Panc1 (cell line): ENCODE measurements around the gene CLMN. TPM values are rescaled to one million over a fixed set of nuclear protein-coding genes. Genes with fewer than 3 reads are reported as not detected.

Source experiments
- ATAC-seq: fragments of 200-7000 bp; cut with Tn5 transposase; 2 replicates; pipeline ENCODE4 v1.9.1; 2020; ENCODE audit warnings: mild to moderate bottlenecking, moderate library complexity
- BruUV-seq: library from RNA; stranded (reverse); fragments of 400-500 nt; replicated peaks from 2 replicates; lab custom pipeline; 2021; lab: Mats Ljungman, UMichigan
- CTCF ChIA-PET: fragments of 300-600 bp; sonication (Branson Sonifier 250); formaldehyde crosslinking; loops from one replicate; lab custom pipeline; 2022; ENCODE audit warnings: antibody characterized with exemption; lab: Charles Lee
- POLR2A ChIA-PET: fragments of 300-600 bp; sonication (Branson Sonifier 250); formaldehyde crosslinking; loops from one replicate; lab custom pipeline; 2022; ENCODE audit warnings: antibody characterized with exemption; lab: Charles Lee
- DNase-seq: peaks from one replicate; pipeline ENCODE4 v3.0.0-alpha.2; 2010; ENCODE audit warnings: low read depth, low spot score
- H3K27ac ChIP-seq: 2 replicates; pipeline ENCODE4 v1.5.1; 2011; ENCODE audit warnings: mild to moderate bottlenecking, low read length, inconsistent platforms
- H3K27me3 ChIP-seq: fragments of 200-500 bp; sonication (Bioruptor generic); 2 replicates; pipeline ENCODE4 v1.6.0; 2014; ENCODE audit warnings: low read length, inconsistent platforms; ENCODE audit not compliant: control insufficient read depth, insufficient read depth
- H3K36me3 ChIP-seq: fragments of 200-500 bp; sonication (Bioruptor generic); 2 replicates; pipeline ENCODE4 v1.5.1; 2014; ENCODE audit warnings: inconsistent platforms, mild to moderate bottlenecking, low read length, moderate library complexity; ENCODE audit not compliant: control insufficient read depth, insufficient read depth
- H3K4me1 ChIP-seq: 2 replicates; pipeline ENCODE4 v1.5.1; 2011; ENCODE audit warnings: inconsistent platforms, mild to moderate bottlenecking, low read length, moderate library complexity; ENCODE audit not compliant: control insufficient read depth, insufficient read depth
- H3K4me3 ChIP-seq, 2 experiments: 2 replicates each; pipeline ENCODE4 v1.5.1; 2011 to 2012; ENCODE audit warnings: low read depth in 2 of 2, low read length in 2 of 2, mild to moderate bottlenecking in 2 of 2, inconsistent platforms in 1 of 2, moderate library complexity in 1 of 2
- H3K9me3 ChIP-seq: fragments of 200-500 bp; sonication (Bioruptor generic); 2 replicates; pipeline ENCODE4 v1.5.1; 2014; ENCODE audit warnings: low read depth, mild to moderate bottlenecking, inconsistent platforms, low read length, moderate library complexity; ENCODE audit not compliant: control insufficient read depth, insufficient read depth
- CTCF ChIP-seq: fragments of 450-650 bp; IDR thresholded peaks from 2 replicates; pipeline ENCODE4 v1.5.1; 2017; ENCODE audit warnings: mild to moderate bottlenecking
- POLR2AphosphoS5 ChIP-seq: IDR thresholded peaks from 2 replicates; pipeline ENCODE4 v1.6.1; 2012; ENCODE audit warnings: mild to moderate bottlenecking, low read depth, low read length, moderate library complexity
- REST ChIP-seq, 2 experiments: IDR thresholded peaks; 2 replicates each; pipeline ENCODE4 v1.6.1; 2011 to 2012; ENCODE audit warnings: low read depth in 2 of 2, control low read depth in 1 of 2, low read length in 1 of 2, mild to moderate bottlenecking in 1 of 2, moderate library complexity in 1 of 2; ENCODE audit not compliant: insufficient read depth in 1 of 2
- SIN3A ChIP-seq: IDR thresholded peaks from 2 replicates; pipeline ENCODE4 v1.6.1; 2012; ENCODE audit warnings: low read depth, mild to moderate bottlenecking, low read length, moderate library complexity, borderline replicate concordance; ENCODE audit not compliant: insufficient read depth
- TCF7L2 ChIP-seq: IDR thresholded peaks from 2 replicates; pipeline ENCODE4 v1.6.1; 2011; ENCODE audit warnings: mild to moderate bottlenecking, low read depth, low read length, inconsistent platforms
- in situ Hi-C: cut with HindIII; loops from 2 replicates; pipeline ENCODE4 v1.10.0; 2016; ENCODE audit warnings: low sequenced_read_pairs, low pct_unique_long_range_greater_than_20kb
- intact Hi-C: fragments of 100-400 bp; cut with micrococcal nuclease; formaldehyde crosslinking; loops from one replicate; pipeline ENCODE4 v1.10.0; 2022; ENCODE audit not compliant: unreplicated experiment
- total RNA-seq: library from RNA; stranded (reverse); gene quantifications from one replicate; pipeline ENCODE4 v1.2.1, GENCODE V29; 2021; ENCODE audit not compliant: unreplicated experiment

Gene CLMN
- total RNA-seq, 1 experiment from 2014 or later = 34.9 TPM

DNA sequence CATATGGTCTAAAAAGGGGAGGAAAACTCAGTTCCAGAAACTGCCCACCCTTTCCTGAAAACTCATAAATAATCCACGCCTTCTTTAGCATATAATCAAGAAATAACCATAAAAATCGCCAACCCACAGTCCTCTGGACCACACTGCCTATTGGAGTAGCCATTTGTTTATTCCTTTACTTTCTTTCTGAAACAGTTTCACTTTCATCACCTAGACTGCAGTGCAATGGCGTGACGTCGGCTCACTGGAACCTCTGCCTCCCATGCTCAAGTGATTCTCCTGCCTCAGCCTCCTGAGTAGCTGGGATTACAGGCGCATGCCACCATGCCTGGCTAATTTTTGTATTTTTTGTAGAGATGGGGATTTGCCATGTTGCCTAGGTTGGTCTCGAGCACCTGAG, 44.2 kb downstream of the CLMN start:
- Histone ChIP-seq H3K9me3 (no peaks in the 10 kb centered on the region), H3K27me3 (no peaks in the 10 kb centered on the region), H3K4me3 (no peak overlapping the region), H3K4me1 (no peaks in the 10 kb centered on the region; the same call in 1 of the 2 replicates), H3K36me3 (no peaks in the 10 kb centered on the region), H3K27ac (no peak overlapping the region)
- intact Hi-C loops = no loop called here
- POLR2A ChIA-PET = no interaction called here
- in situ Hi-C loops = no loop called here
- no TSS peak for BruUV-seq
- CTCF ChIA-PET = no interaction called here
- no peak for TF ChIP-seq POLR2AphosphoS5
- no peak for TF ChIP-seq CTCF
- TF ChIP-seq SIN3A = no peak
- TF ChIP-seq TCF7L2 = no peak
- TF ChIP-seq REST (IDR thresholded peaks at IDR 0.05; ENCODE audit: insufficient read depth in 1 of 2, low read depth in 2 of 2, low read length in 1 of 2) = no peak
- no peak for DNase-seq
- no peak for ATAC-seq

GRCh38 chr14:95274874-95275273, 44.8 kb downstream of the CLMN start:
- DNase-seq (no peak), ATAC-seq (no peak)
- POLR2A ChIA-PET = no interaction called here
- BruUV-seq = no TSS peak
- no peak overlapping the region for H3K27ac ChIP-seq
- in situ Hi-C loops = no loop called here
- H3K4me3 ChIP-seq = no peak overlapping the region
- TF ChIP-seq TCF7L2 = no peak
- TF ChIP-seq SIN3A = no peak
- no peak for TF ChIP-seq REST (IDR thresholded peaks at IDR 0.05; ENCODE audit: insufficient read depth in 1 of 2, low read depth in 2 of 2, low read length in 1 of 2)
- TF ChIP-seq CTCF = no peak
- TF ChIP-seq POLR2AphosphoS5 = no peak
- no peaks in the 10 kb centered on the region for H3K9me3 ChIP-seq
- H3K27me3 ChIP-seq = no peaks in the 10 kb centered on the region
- CTCF ChIA-PET = no interaction called here
- no peaks in the 10 kb centered on the region; the same call in 1 of the 2 replicates for H3K4me1 ChIP-seq
- intact Hi-C loops = no loop called here
- no peaks in the 10 kb centered on the region for H3K36me3 ChIP-seq
